ENCODE data around the gene RERG. TPM values are rescaled to one million over a fixed set of nuclear protein-coding genes. Genes with fewer than 3 reads are reported as not detected.

The RERG gene
- total RNA-seq, 1 experiment from 2014 or later, result not detected

DNA sequence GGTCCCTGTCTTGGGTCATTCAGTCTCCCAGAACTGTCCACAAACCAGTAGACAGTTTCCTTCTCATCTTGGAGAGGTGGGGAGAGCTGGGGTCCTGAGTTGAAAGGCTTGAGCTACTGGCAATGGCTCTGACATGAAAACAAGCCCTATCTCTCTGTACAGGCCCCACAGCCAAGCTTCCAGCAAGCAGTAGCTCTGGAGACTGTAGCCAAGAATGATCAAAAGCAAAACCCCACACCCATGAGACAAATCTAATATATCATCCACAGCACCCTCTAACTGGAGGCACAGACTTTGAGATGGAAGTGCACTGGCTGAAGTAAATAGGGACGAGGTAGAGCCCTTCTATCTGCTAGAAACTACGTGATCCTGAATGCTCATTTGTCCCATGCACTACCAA is 40.9 kb downstream of the RERG start:
- intact Hi-C loops (cut with micrococcal nuclease; ENCODE audit: unreplicated experiment), result no loop called here
- BruUV-seq (replicated peaks), result no TSS peak
- H3K4me1 ChIP-seq (ENCODE audit: insufficient read depth, low read length, poor library complexity, severe bottlenecking), result no peaks in the 10 kb centered on the region
- TF ChIP-seq, protein P1, sequence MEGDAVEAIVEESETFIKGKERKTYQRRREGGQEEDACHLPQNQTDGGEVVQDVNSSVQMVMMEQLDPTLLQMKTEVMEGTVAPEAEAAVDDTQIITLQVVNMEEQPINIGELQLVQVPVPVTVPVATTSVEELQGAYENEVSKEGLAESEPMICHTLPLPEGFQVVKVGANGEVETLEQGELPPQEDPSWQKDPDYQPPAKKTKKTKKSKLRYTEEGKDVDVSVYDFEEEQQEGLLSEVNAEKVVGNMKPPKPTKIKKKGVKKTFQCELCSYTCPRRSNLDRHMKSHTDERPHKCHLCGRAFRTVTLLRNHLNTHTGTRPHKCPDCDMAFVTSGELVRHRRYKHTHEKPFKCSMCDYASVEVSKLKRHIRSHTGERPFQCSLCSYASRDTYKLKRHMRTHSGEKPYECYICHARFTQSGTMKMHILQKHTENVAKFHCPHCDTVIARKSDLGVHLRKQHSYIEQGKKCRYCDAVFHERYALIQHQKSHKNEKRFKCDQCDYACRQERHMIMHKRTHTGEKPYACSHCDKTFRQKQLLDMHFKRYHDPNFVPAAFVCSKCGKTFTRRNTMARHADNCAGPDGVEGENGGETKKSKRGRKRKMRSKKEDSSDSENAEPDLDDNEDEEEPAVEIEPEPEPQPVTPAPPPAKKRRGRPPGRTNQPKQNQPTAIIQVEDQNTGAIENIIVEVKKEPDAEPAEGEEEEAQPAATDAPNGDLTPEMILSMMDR (conservative IDR thresholded peaks at IDR 0.05; ENCODE audit: low read depth, low read length), result no peak
- no peak for TF ChIP-seq EZH2 (IDR thresholded peaks at IDR 0.05; ENCODE audit: borderline replicate concordance, low read depth, low read length, poor library complexity, severe bottlenecking)
- DNase-seq (ENCODE audit: low spot score), result no peak
- no peak overlapping the region for H3K27ac ChIP-seq (ENCODE audit: low read depth, low read length, poor library complexity, severe bottlenecking)
- H3K4me3 ChIP-seq (ENCODE audit: low read depth, low read length, poor library complexity, severe bottlenecking), result no peak overlapping the region
- ChIA-PET POLR2A (ENCODE audit: low non-redundant PET) (interaction anchor here (0.7 kb wide), 1 partner anchor 129 kb away, joined by 3 read pairs; no protein-coding TSS in a partner anchor), CTCF (no interaction called here)
- H3K27me3 ChIP-seq (replicated peaks; ENCODE audit: insufficient read depth, low read depth, low read length, poor library complexity), result no peaks in the 10 kb centered on the region
- H3K9me3 ChIP-seq (ENCODE audit: low read depth, low read length, poor library complexity, severe bottlenecking), result no peaks in the 10 kb centered on the region
- H3K36me3 ChIP-seq (ENCODE audit: insufficient read depth, low read length, poor library complexity, severe bottlenecking), result no peaks in the 10 kb centered on the region

DNA sequence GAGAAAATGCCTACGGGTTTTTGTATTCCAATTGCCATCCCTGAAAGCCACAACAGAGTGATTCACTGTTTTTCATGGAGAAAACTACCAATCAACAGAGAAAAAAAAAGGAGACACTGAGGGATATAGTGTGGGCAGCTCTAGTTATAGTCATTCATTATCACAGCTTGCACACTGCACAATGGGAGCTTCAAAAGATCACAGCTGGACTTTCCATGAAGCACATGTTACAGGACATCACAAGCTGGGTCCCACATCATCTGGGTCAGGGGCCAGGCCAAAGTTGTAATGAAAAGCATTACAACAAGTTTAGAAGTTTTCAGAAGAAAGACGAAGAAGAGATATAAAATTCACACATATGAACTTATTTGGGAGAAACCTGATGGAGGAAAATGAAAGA is 41.5 kb downstream of the RERG start:
- intact Hi-C loops (cut with micrococcal nuclease; ENCODE audit: unreplicated experiment), result no loop called here

DNA sequence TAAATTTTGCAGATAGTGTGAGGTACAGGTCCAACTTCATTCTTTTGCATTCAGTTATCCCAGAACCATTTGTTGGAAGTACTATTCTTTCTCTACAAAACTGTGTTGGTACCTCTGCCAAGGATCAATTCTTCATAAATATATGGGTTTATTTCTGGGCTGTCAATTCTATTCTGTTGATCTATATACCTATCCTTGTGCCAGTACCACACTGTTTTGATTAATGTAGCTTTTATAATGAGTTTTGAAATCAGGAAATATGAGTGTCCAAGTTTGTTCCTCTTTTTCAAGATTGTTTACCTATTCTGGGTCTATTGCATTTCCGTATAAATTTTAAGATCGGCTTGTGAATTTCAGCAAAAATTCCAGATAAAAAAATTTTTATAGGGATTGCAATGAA is 48.1 kb downstream of the RERG start:
- Histone ChIP-seq H3K36me3 (ENCODE audit: insufficient read depth, low read length, poor library complexity, severe bottlenecking) (no peaks in the 10 kb centered on the region), H3K4me1 (ENCODE audit: insufficient read depth, low read length, poor library complexity, severe bottlenecking) (no peaks in the 10 kb centered on the region), H3K27me3 (replicated peaks; ENCODE audit: insufficient read depth, low read depth, low read length, poor library complexity) (no peaks in the 10 kb centered on the region), H3K9me3 (ENCODE audit: low read depth, low read length, poor library complexity, severe bottlenecking) (no peaks in the 10 kb centered on the region), H3K4me3 (ENCODE audit: low read depth, low read length, poor library complexity, severe bottlenecking) (no peak overlapping the region), H3K27ac (ENCODE audit: low read depth, low read length, poor library complexity, severe bottlenecking) (no peak overlapping the region)
- CTCF ChIA-PET, result no interaction called here
- BruUV-seq (replicated peaks), result no TSS peak
- no peak for DNase-seq (ENCODE audit: low spot score)
- TF ChIP-seq EZH2 (IDR thresholded peaks at IDR 0.05; ENCODE audit: borderline replicate concordance, low read depth, low read length, poor library complexity, severe bottlenecking), result no peak
- TF ChIP-seq, protein P1 (conservative IDR thresholded peaks at IDR 0.05; ENCODE audit: low read depth, low read length), result no peak
- POLR2A ChIA-PET (ENCODE audit: low non-redundant PET), result no interaction called here
- intact Hi-C loops (cut with micrococcal nuclease; ENCODE audit: unreplicated experiment), result no loop called here

More for the DNA sequence above, 41.5 kb downstream of the RERG start:
- CTCF ChIA-PET, result no interaction called here
- TF ChIP-seq EZH2 (IDR thresholded peaks at IDR 0.05; ENCODE audit: borderline replicate concordance, low read depth, low read length, poor library complexity, severe bottlenecking), result no peak
- TF ChIP-seq, protein P1 (conservative IDR thresholded peaks at IDR 0.05; ENCODE audit: low read depth, low read length), result no peak
- Histone ChIP-seq H3K27ac (ENCODE audit: low read depth, low read length, poor library complexity, severe bottlenecking) (no peak overlapping the region), H3K36me3 (ENCODE audit: insufficient read depth, low read length, poor library complexity, severe bottlenecking) (no peaks in the 10 kb centered on the region), H3K9me3 (ENCODE audit: low read depth, low read length, poor library complexity, severe bottlenecking) (no peaks in the 10 kb centered on the region), H3K27me3 (replicated peaks; ENCODE audit: insufficient read depth, low read depth, low read length, poor library complexity) (no peaks in the 10 kb centered on the region), H3K4me3 (ENCODE audit: low read depth, low read length, poor library complexity, severe bottlenecking) (no peak overlapping the region), H3K4me1 (ENCODE audit: insufficient read depth, low read length, poor library complexity, severe bottlenecking) (no peaks in the 10 kb centered on the region)
- no TSS peak for BruUV-seq (replicated peaks)
- POLR2A ChIA-PET (ENCODE audit: low non-redundant PET), result interaction anchor here (0.7 kb wide), 1 partner anchor 128 kb away, joined by 3 read pairs; no protein-coding TSS in a partner anchor
- DNase-seq (ENCODE audit: low spot score), result no peak

All from A673 (cell line).